ENCODE results near the gene MAFF. TPM values are rescaled to one million over a fixed set of nuclear protein-coding genes. Genes with fewer than 3 reads are reported as not detected.
"Not testable (repeated sequence)": the region's sequence is repeated elsewhere in the genome, so short reads cannot be mapped to it uniquely, and the experiment has no call there.

The MAFF gene
- total and polyA plus RNA-seq, 9 of the 15 experiments (the other 6 are each of a cell fraction or from before 2014, with no cell fraction given) = 0.51 to 8.0 (median 5.4) TPM

GRCh38 chr22:38201711-38202436 lies at the start of gene MAFF (continued):
- TF ChIP-seq NCOA2 (IDR thresholded peaks at IDR 0.05; ENCODE audit: partially characterized antibody in 2 of 2) (no peak), CGGBP1 (CRISPR knock-in tag; IDR thresholded peaks at IDR 0.05) (no peak)

GRCh38 chr22:38153821-38154562 lies 47.8 kb upstream of the MAFF start:
- Histone ChIP-seq H3K9me1 (ENCODE audit: control insufficient read depth, insufficient read depth, low read length) (no peaks in the 10 kb centered on the region), H4K20me1 (replicated peaks; ENCODE audit: control insufficient read depth, insufficient read depth, low read length) (no peaks in the 10 kb centered on the region), H3K27ac (ENCODE audit: extremely low read depth, low read depth, low read length) (no peak overlapping the region), H3K27me3 (ENCODE audit: control insufficient read depth in 2 of 2, insufficient read depth in 2 of 2, low read length in 2 of 2) (no peaks in the 10 kb centered on the region), H3K4me3 (no peak overlapping the region), H3K4me1 (replicated peaks in 1 of 2; ENCODE audit: control insufficient read depth in 2 of 2, insufficient read depth in 2 of 2, low read length in 2 of 2) (peaks cover 0 to 7% of the 10 kb centered on the region in 2 experiments; a peak in 4 of 5 replicates), H3K4me2 (ENCODE audit: insufficient read depth, low read length) (no peak overlapping the region), H3K9ac (ENCODE audit: insufficient read depth in 1 of 2, low read depth in 2 of 2, low read length in 2 of 2) (peak overlapping the region in 1 of 2 experiments; percentile 64; a peak in 1 of 4 replicates), H3K9me3 (replicated peaks; ENCODE audit: control insufficient read depth, insufficient read depth, low read depth, low read length) (no peaks in the 10 kb centered on the region), H2AFZ (ENCODE audit: low read depth, low read length) (no peak overlapping the region), H3K79me2 (ENCODE audit: control insufficient read depth, insufficient read depth, low read length) (no peaks in the 10 kb centered on the region), H3K36me3 (ENCODE audit: control insufficient read depth, insufficient read depth, low read length) (no peaks in the 10 kb centered on the region)
- FAIRE-seq (no peak), DNase-seq (ENCODE audit: extremely low read depth in 1 of 4, low spot score in 3 of 4) (no peak), ATAC-seq (0 out of 3 replicates have a peak, but pooled peaks have one; percentile 27)
- in situ Hi-C loops (cut with MboI) = no loop called here
- ChIA-PET CTCF (ENCODE audit: low intra/inter-chr PET ratio) (interaction anchor here (0.9 kb wide), 1 partner anchor 102 kb away, joined by 3 read pairs; no protein-coding TSS in a partner anchor), POLR2A (interaction anchor here (0.9 to 1.7 kb wide), 2 partner anchors 10 to 26 kb away, joined by 3 to 8 read pairs; no protein-coding TSS in a partner anchor)
- peak; percentile 46 to 62 for TF ChIP-seq RAD21 (CRISPR knock-in tag; conservative IDR thresholded peaks at IDR 0.05 in 1 of 2, IDR thresholded peaks at IDR 0.05 in 1 of 2)
- TF ChIP-seq ZNF778 (CRISPR knock-in tag; IDR thresholded peaks at IDR 0.05) = no peak
- no peak for TF ChIP-seq TAF7 (tag; IDR thresholded peaks at IDR 0.05)
- TF ChIP-seq CTCF (IDR thresholded peaks at IDR 0.05 in 2 of 3, conservative IDR thresholded peaks at IDR 0.05 in 1 of 3; ENCODE audit: insufficient read depth in 2 of 3, low read depth in 1 of 3, low read length in 3 of 3) = peak in 2 of 3 experiments; percentile 25 to 42; a peak in 3 of 6 replicates
- no peak for TF ChIP-seq THRA (IDR thresholded peaks at IDR 0.05)
- BruUV-seq (replicated peaks) = no TSS peak
- 37% methylated on average over 4 of the region's 4 CpGs for WGBS (ENCODE audit: insufficient coverage, low coverage, missing lambda C conversion rate)
- intact Hi-C loops (cut with micrococcal nuclease) = loop anchor here (2.0 kb wide), 1 partner anchor 101 kb away; no protein-coding TSS in a partner anchor

- in situ Hi-C loops (cut with MboI); H3K36me3 ChIP-seq (ENCODE audit: control insufficient read depth, insufficient read depth, low read length); H3K9me1 ChIP-seq (ENCODE audit: control insufficient read depth, insufficient read depth, low read length); H3K79me2 ChIP-seq (ENCODE audit: control insufficient read depth, insufficient read depth, low read length); H3K27ac ChIP-seq (ENCODE audit: extremely low read depth, low read depth, low read length); H3K9ac ChIP-seq (ENCODE audit: insufficient read depth in 1 of 2, low read depth in 2 of 2, low read length in 2 of 2); H3K27me3 ChIP-seq (ENCODE audit: control insufficient read depth in 2 of 2, insufficient read depth in 2 of 2, low read length in 2 of 2); CTCF ChIA-PET (ENCODE audit: low intra/inter-chr PET ratio); ATAC-seq; H3K4me3 ChIP-seq; H2AFZ ChIP-seq (ENCODE audit: low read depth, low read length); H4K20me1 ChIP-seq (replicated peaks; ENCODE audit: control insufficient read depth, insufficient read depth, low read length); H3K4me2 ChIP-seq (ENCODE audit: insufficient read depth, low read length); BruUV-seq (replicated peaks); DNase-seq (ENCODE audit: extremely low read depth in 1 of 4, low spot score in 3 of 4); H3K4me1 ChIP-seq (replicated peaks in 1 of 2; ENCODE audit: control insufficient read depth in 2 of 2, insufficient read depth in 2 of 2, low read length in 2 of 2); H3K9me3 ChIP-seq (replicated peaks; ENCODE audit: control insufficient read depth, insufficient read depth, low read depth, low read length); FAIRE-seq: not testable (repeated sequence)
- intact Hi-C loops (cut with micrococcal nuclease) = loop anchor here (2.0 kb wide), 1 partner anchor 102 kb away; no protein-coding TSS in a partner anchor
- WGBS (ENCODE audit: insufficient coverage, low coverage, missing lambda C conversion rate) = 9% methylated on average over 1 of the region's 1 CpG
- POLR2A ChIA-PET = interaction anchor here (0.9 to 1.7 kb wide), 2 partner anchors 11 to 26 kb away, joined by 3 to 8 read pairs; no protein-coding TSS in a partner anchor
These were observed 47.3 kb upstream of the MAFF start for GRCh38 chr22:38154563-38154915.
